Activated CD4-positive, alpha-beta T cell treated with anti-CD3 and anti-CD28 coated beads, Interleukin-2, amount 50 U/mL, for 16 hours (primary cell): ENCODE results near the gene LATS1.
"Not testable (repeated sequence)": the region's sequence is repeated elsewhere in the genome, so short reads cannot be mapped to it uniquely, and the experiment has no call there.

Experiments used
- DNase-seq: peaks from one replicate; pipeline ENCODE4 v3.0.0-alpha.2; 2020

LATS1 gene

DNA sequence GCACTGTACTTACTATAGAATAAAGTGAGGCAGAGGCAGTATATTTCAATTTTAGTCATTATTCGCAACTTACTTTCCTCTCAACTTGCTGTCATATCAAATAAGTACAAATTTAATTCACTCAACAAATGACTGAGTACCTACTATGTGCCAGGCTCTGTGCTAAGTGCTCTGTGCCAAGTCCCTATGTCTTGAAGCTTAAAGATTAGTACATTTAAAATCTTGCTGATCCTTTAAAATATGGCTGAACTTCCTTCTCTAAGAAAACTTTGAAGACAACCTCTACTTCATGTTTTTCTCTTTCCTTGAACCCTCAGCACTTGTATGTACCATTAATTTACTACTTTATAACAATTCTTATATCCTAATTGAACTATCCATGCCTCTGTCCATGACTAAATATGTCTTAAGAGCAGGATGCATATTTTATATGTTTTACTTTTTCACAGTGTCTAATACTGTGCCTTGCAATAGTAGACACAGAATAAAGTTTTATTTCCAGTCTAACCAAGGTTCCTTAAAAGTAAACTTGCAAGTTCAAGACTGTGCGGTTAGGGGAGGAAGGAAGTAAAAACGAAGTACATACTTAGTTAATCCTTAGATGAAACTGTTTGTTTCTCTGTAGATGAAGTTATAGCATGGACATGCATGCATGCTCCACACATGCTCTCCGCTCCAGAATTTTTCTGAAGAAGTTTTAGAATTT is 10.0 kb upstream of the LATS1 start:
- DNase-seq = no peak

DNA sequence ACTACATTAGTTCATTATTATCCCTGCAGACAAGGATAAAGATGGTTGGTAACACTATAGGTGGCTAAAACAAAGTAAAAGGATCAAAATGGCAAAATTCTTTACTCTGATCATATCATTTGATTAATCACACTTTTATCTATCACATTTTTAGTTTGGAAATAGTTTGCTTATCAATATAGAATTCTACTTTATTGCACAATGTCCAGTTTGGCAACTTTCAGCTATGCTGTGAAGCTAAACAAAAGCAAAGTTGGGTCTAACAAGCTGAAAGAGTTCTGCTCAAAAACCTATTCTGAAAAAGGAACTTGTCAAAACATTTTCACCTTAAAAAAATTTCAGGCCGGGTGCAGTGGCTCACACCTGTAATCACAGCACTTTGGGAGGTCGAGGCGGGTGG is 7.9 kb upstream of the LATS1 start:
- no peak for DNase-seq

DNA sequence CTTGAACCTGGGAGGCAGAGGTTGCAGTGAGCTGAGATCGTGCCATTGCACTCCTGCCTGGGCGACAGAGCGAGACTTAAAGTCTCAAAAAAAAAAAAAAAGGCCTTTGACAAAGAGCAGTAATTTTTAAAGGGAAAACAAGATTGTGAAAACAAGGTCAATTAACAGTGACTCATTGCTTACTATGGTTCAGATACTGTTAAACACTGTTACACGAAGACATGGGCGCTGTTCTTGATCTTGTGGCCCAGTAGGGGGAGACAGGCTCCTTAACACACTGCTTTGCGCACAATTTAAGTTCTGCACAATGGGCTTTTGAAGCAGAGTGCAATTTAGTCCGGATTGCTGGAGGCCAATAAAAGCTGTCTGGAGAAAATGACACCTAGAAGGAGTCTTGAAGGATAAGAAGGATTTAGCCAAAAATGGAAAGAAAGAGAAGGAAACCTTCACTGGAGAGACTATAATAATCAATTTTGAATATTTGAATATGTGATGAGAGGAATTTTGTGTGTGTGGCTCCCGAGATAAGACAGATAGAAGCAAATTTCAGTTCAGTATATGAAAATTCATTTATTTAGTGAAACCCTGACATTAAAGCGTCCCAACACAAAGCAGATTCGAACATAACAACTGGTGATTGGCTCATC is 6.0 kb upstream of the LATS1 start:
- DNase-seq = peak; percentile 54

DNA sequence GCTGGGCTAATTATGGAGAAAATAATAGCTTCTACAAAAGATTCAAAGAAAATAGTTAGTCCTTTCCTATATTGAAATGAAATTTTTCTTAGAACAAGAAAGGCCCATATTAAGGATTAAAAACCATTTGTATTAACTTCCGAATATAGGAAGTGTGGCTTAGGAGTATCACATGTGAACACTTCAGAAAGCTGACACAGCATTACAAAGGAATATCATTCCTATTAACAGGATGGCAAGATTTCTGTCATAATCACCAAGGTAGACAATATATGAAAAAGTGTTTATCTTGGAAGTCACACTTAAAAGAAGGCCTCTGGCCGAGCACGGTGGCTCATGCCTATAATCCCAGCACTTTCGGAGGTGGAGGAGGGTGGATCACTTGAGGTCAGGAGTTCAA is 5.4 kb upstream of the LATS1 start:
- DNase-seq = no peak

DNA sequence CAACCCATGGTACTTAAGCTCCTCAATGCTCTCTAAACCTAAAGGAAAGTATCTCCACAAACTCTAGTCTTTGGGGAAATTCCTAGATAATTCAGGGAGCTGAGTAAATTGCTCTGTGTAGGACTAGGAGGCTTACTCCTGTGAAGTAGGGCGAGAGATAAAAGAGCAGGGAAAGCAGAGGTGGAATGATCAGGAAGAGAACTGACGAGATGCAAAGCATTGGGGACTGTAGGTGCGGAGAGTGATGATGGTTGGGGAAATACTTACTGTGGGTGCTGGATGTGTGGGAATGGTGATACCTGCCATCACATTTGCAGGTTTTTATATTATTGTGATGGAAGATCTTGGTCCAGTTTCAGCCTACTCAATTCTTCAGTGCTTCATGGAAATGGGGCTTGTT is 1.6 kb upstream of the LATS1 start:
- no peak for DNase-seq

DNA sequence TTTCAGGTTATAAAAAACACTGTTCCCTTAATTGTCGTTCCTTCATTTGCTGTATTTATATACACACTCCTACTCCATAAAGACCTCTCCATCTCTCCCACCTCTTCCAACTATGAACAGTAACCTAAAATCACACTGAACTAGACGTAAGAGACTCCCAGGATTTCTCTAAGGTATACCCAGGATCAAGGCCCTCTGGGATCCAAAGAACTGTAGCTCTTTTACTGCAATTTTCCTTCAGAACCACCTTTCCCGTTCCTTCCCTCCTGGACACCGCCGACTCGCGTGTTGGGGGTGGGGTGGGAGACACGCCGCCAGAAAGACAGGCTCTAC is 680 bp downstream of the LATS1 start:
- no peak for DNase-seq

DNA sequence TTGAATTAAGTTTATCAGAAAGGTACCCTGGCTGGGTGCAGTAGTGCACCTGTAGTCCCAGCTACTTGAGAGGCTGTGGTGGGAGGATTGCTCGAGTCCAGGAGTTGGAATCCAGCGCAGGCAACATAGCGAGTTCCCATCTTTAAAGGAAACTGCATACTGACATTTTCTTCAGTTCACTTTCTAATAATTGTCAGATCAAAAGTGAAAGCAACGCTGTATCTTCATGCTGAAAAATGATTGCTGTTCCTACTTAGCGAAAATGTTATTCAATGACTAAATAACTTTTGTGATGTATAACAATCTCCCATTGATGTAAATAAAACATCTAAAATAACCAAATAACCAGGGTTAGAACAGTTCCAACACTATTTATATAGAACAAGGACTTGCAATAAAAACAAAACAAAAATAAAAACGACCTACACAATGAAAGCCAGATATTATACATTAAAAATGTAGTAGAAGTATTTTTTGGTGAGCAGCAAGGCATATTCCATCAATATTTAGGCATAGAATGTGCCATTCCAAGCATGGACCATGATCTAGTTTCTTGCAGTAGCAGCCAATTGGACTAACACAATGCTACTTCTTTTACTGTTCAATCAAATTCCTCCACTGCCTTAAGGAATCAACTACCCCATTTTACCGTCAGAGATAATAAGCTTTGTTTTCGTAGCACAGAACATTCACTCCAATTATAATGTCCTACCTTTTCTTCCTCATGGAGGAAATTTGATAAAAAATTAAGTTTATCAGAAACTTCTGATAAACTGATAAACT is 1.5 kb downstream of the LATS1 start:
- peak; percentile 50 for DNase-seq

DNA sequence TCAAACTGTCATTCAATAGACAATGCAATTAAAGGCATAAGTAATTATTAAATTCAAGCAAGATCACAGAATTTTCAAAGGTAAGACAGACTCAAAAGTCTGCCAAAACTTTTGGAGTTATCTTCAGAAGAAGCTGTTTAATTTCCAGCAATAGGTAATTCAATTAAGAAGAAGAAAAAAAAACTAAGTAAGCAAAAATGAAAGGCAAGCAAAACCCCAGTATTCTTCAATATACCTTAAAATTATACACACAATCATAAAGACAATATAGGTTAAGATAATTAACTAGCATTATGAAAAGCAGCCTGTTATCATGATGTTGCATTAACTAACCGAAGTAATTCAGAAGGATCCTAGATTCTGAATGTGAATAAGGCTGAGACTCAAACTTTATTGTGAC is 3.5 kb downstream of the LATS1 start:
- DNase-seq = no peak

DNA sequence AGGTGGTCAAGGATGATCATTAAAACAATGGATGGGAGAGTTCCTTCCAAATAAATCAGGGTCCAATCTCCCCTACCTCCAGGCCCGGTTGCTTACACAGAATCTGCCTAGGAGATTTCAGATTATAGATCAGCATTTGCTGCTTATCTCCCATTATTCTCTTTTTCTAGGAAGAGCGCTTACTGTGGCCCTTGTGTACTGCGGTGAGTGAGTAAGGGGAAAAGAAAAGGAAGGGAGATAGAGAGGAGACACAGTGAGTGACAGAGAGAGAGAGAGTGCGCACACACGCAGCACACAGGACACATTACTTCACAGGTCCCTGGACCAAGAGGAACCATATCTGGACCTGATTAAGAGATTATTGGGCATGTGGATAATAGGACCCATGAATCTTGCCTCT is 6.2 kb downstream of the LATS1 start:
- DNase-seq = no peak

DNA sequence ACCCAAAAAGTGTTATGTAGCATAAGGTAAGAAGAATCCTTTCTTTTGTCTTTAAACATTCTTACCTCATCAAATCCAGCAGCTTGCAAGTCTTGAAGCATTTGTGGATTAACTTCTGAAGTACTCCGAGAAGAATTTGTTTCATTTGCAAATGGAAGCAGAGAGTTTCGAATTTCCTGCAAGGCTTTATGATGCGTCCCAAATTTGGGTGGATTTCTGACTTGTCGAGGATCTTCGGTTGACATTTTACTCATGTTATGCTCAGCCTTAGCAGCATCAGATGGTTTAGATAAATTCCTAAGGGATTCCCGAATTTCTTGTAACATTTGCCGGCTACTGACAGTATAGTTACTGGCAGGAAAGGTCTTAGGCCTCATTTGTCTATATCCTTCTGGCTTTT is 16.2 kb downstream of the LATS1 start:
- DNase-seq = no peak

DNA sequence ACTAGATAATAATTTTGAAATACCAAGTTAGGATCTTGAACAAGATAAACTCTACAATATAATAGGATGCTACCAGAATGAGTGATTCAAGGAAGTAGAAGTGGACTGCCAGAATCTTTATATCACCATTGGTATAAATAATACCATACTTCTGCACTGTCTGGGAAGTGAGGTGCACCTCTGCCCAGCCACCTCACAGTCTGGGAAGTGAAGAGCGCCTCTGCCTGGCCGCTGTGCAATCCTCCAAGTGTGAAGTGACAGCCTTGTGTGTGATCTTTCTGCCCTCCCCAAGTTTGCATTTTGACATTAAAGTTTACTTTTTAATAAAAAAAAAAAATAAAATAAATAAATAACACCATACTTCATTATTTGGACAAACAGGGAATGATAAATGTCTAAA is 18.8 kb downstream of the LATS1 start:
- no peak for DNase-seq

DNA sequence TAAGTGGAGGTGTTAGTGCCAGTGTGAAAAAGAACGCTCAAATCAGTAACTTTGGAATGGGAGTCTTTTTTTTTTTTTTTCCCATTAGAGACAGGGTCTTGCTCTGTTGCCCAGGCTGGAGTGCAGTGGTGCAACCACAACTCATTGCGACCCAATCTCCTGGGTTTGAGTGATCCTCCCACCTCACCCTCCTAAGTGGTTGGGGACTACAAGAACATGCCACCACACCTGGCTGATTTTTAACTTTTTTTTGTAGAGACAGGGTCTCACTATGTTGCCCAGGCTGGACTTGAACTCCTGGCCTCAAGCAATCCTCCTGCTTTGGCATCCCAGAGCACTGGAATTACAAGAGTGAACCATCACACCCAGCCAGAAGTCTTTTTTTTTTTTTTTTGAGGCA is 19.7 kb downstream of the LATS1 start:
- DNase-seq = no peak

DNA sequence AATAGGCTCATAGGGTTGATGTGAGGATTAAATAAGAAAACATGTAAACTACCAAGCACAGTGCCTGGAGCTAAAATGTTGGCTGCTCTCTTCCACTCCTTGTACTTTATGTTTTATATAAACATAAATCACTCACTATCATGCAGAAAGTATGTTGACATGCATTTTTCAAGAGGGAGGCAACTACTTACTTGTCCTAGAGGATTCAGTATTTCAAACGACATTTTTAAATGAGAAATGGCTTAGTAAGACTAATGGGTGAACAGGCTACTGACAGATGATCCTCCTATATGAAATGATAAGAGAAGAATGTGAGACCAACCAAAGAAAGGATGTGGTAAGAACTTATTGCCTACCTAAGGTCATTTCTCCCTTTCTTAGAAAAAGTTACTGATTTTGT is 21.0 kb downstream of the LATS1 start:
- no peak for DNase-seq

DNA sequence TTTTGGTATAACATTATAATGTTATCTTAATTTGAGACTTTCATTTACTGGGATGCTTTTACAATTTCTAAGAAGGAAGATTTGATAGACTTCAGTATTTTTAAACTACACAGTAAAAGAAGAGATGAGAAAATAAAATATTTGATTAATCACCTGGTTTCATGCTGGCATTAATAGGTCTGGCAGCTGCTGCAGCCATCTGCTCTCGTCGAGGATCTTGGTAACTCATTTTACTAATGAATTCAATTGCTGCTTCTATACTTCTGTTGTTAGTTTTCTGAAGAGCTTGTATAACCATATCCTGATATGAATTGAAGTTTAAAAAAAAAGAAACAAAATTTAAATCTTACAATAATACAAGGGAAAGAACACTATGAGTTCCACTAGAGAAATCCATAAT is 23.0 kb downstream of the LATS1 start:
- no peak for DNase-seq

DNA sequence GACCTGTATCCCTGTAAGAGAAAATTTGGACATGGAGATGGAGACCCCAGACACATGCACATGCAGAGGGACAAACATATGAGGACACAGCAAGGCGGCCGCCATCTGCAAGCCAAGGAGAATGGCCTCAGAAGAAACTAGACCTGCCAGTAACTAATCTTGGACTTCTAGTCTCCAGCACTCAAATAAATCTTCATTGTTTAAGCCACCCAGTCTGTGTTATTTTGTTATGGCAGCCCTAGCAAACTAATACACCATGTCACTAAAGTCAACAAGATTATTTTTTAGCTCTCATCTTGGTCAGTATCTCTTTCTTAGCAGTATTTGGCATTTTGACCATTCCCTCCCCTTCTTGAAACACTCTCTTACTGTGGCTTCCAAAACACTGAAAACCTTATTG is 26.7 kb downstream of the LATS1 start:
- no peak for DNase-seq

DNA sequence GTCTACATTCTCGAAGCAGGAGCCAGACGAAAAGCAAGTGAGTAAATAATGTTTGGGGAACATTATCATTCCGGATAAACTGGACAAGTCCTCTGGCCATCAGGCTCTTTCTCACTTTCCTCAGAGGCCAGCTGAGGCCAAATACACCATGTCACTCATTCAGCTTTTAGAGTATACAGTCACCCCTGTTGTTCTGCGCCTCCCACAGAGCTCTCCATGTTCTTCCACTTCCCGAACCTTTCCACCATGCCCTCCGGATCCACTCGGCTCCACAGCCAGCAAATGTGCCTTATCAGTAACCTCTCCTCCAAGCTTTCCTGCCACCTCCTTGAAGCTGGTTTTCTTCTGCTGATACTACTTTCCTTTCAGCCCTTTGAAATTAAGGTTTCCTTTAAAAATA is 31.7 kb downstream of the LATS1 start:
- DNase-seq = no peak

DNA sequence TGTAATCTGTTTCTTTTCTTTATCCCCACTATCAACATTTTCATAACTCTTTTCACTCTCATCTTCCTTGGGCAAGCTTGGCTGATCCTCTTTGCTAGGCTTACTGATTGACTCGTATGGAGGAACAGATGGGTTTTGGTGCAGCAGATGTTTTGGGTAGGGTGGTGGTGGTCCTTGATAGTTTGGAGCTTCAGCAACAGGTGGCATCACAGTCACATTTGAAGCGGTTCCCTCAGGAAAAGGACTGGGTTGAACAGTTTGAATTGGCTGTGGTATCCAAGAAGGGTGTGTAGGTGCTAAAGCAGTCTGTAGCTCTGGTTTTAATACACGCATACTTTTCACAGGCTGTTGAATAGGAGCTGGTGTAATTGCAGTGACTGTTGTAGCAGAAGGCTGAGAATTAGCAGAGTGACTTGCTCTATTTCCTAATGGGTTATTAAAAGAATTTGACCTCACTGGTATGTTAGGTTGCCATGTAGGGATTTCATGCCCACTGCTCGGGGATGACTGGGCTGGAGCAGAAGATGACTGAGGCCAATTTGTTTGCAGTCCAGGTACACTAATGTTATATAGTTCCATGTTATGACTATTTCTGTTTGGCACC is 34.5 kb downstream of the LATS1 start:
- no peak for DNase-seq

DNA sequence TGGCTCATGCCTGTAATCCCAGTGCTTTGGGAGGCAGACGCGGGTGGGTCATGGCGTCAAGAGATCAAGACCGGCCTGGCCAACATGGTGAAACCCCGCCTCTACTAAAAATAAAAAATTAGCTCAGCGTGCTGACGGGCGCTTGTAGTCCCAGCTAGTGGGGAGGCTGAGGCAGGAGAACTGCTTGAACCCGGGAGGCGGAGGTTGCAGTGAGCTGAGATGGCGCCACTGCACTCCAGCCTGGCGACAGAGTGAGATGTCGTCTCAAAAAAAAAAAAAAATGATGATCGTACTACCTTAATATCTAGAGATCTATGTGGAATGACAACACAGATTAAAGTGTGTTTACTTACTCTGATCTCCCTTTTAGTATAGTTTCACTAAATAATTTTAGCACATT is 36.1 kb downstream of the LATS1 start:
- DNase-seq = not testable (repeated sequence)

DNA sequence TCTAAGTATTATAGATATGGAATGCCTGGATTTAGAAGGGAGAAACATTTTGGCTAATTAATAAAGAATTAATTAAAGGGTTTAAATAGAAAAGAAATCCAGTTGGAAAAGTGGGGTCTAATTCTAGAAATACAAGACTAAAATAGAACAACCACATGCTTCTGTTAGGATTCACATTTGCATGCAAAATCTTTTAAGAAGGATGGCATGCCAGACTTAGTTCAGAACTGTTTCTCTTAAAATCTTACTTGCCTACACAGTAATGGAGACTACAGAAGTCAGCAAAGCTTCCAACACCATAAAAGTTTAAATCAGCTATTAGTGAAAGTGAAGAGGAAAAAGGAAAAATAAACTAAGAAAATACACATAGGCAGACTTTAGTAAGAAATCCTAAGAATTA is 36.7 kb downstream of the LATS1 start:
- no peak for DNase-seq

DNA sequence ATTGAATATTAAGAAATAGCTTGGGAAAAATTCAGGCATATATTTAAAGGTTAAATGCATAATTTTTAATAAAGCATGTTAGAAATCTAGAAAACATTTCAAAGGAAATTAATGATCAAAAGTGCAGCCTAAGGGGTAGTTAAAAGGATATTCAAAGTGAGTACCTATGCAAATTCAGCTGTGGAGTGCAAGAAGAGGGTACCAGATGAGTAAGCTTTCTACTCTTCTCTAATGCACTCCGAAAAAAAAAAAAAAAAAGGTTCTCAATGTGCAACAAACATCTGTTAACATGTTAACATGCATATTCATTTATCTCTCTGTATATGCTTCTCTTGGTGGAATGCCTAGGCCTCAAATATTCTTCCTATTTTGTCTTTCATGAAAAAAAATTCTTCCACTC is 37.4 kb downstream of the LATS1 start:
- DNase-seq = no peak

DNA sequence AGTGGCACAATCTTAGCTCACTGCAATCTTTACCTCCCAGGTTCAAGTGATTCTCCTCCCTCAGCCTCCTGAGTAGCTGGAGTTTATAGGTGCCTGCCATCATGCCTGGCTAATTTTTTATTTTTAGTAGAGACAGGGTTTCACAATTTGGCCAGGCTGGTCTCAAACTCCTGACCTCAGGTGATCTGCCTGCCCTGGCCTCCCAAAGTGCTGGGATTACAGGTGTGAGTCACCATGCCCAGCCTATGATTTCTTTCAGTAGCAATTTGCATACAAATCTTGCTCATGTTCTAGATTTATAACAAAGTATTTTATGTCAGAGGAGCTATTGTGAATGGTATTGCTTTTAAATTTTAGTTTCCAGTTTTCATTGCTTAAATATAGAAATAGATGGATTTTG is 45.6 kb downstream of the LATS1 start:
- DNase-seq = not testable (repeated sequence)

DNA sequence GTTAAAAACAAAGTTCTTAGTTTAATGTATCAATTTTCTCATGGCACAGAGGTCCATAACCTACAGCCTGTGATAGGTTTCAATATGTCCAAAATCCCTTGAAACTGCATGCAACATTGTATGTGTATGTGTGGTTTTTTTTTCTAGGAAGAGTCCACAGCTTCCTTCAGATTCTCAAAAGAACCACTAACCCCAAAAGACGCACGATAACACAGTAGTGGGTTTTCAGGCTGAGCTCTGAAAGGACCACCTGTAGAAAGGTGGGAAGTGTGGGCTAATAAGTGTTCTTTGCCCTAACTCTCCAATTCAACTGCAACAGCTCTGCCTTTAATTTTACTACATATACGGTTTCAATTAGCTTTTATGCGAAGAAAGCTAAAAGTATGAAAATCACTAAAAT is 57.9 kb downstream of the LATS1 start:
- no peak for DNase-seq

DNA sequence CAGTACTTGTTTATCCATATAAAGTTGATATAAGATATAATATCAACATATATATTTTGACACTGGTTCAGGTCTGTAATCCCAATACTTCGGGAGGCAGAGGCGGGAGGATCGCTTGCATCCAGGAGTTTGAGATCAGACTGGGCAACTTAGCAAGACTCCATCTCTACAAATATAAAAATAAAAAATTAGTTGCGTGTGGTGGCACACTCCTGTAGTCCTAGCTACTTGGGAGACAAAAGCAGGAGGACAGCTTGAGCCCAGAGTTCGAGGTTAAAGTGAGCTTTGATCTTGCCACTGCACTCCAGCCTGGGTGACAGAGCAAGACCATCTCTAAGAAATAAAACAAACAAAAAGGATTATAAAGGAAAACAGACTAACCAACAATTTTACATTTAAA is 60.5 kb downstream of the LATS1 start:
- no peak for DNase-seq

DNA sequence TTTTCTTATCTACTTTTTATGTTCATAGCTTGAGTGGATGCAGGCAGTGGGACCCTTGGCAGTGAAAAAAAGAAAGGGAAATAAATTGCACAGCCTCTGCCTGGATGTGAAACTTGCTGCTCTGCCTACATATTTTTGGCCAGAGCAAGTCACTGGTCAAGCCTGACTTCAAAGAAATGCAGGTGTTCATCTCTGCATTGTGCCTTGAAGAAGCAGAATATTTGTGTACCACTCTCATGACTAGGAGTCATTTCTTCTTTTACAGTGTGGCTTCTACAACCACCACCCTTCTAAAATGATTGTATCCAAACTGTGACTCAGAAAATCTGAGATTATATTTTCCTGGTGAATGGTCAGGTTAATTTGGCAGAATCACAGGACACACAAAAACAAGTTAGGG is 66.8 kb downstream of the LATS1 start:
- DNase-seq = peak; percentile 5
